Dermis lymphatic vessel endothelial cell (primary cell): ENCODE results near the gene RANBP9. TPM values are rescaled to one million over a fixed set of nuclear protein-coding genes. Genes with fewer than 3 reads are reported as not detected.

Source experiments
- total RNA-seq: library from RNA; depleted of rRNA; stranded (reverse); fragments of >200 nt; gene quantifications from 2 replicates; pipeline ENCODE4 v1.2.1, GENCODE V29; 2014

RANBP9 gene
- 22.3 and 23.7 TPM in 2 replicates for total RNA-seq

GRCh38 chr6:13711733-13712598 lies at the start of gene RANBP9:
Gene RANBP9 (minus strand): TSS chr6:13711835. CDS start chr6:13711505, 330 bp downstream.

GRCh38 chr6:13614926-13615791 lies 96.5 kb downstream of the RANBP9 start, which contains the start of gene NOL7:
Gene NOL7 (plus strand): TSS chr6:13615335. CDS start chr6:13615359, 24 bp downstream.

GRCh38 chr6:13574571-13575376 lies 136.9 kb downstream of the RANBP9 start, which contains the start of gene SIRT5:
Gene SIRT5 (plus strand): TSS chr6:13574601. CDS start chr6:13584111, 9,510 bp downstream.

Other genes starting within 250 kb of the RANBP9 start
- gene GFOD1, start 224.2 kb downstream of the RANBP9 start, total RNA-seq: 10.0 and 13.4 TPM in 2 replicates
- 7.2 and 9.4 TPM in 2 replicates for gene SIRT5, start 137.2 kb downstream of the RANBP9 start, total RNA-seq
- gene NOL7, start 96.5 kb downstream of the RANBP9 start, total RNA-seq: 37.2 and 52.3 TPM in 2 replicates
- 6.4 and 6.7 TPM in 2 replicates for gene MCUR1, start 102.7 kb upstream of the RANBP9 start, total RNA-seq
- 0.09 and 0.22 TPM in 2 replicates for gene RNF182, start 213.1 kb upstream of the RANBP9 start, total RNA-seq